Kidney (tissue), 14 donors: Measurements from ENCODE around the gene PHLDB3. TPM values are rescaled to one million over a fixed set of nuclear protein-coding genes. Genes with fewer than 3 reads are reported as not detected.
A peak's percentile ranks its signal among the peaks of the same experiment; 100 is the strongest.

ENCODE experiments used
- DNase-seq, 5 donors: peaks; one replicate each; pipeline ENCODE4 v3.0.0-alpha.2; 2013 to 2020
- FAIRE-seq: peaks from 2 replicates; lab custom pipeline; 2012; peaks lifted over from hg19 to GRCh38; lab: Jason Lieb, UNC
- H3K27ac ChIP-seq, 2 donors: one replicate each; pipeline ENCODE4 v1.7.0; 2013; ENCODE audit warnings: low read depth in 2 of 2, low read length in 2 of 2, inconsistent platforms in 1 of 2
- H3K27me3 ChIP-seq: one replicate; pipeline ENCODE4 v1.7.1; 2013; ENCODE audit warnings: low read length, inconsistent platforms; ENCODE audit not compliant: control insufficient read depth, insufficient read depth
- H3K36me3 ChIP-seq, 3 donors: one replicate each; pipeline versions ENCODE4 v1.7.0 to v1.7.1; 2013; ENCODE audit warnings: low read length in 3 of 3, control low read depth in 1 of 3, inconsistent platforms in 1 of 3; ENCODE audit not compliant: insufficient read depth in 3 of 3, control insufficient read depth in 2 of 3
- H3K4me1 ChIP-seq, 3 donors: one replicate each; pipeline versions ENCODE4 v1.7.0 to v1.7.1; 2013; ENCODE audit warnings: low read length in 3 of 3, inconsistent platforms in 1 of 3, low read depth in 1 of 3; ENCODE audit not compliant: control insufficient read depth in 2 of 3, insufficient read depth in 2 of 3
- H3K4me3 ChIP-seq, 3 donors: one replicate each; pipeline versions ENCODE4 v1.7.0 to v1.8.1; 2013; ENCODE audit warnings: low read length in 3 of 3, control low read depth in 1 of 3, inconsistent platforms in 1 of 3
- H3K9ac ChIP-seq, 3 donors: one replicate each; pipeline versions ENCODE4 v1.7.0 to v1.7.1; 2013; ENCODE audit warnings: low read length in 3 of 3, control low read depth in 1 of 3, inconsistent platforms in 1 of 3
- H3K9me3 ChIP-seq, 3 donors: one replicate each; pipeline versions ENCODE4 v1.7.0 to v1.7.1; 2013; ENCODE audit warnings: low read length in 3 of 3, control low read depth in 1 of 3, inconsistent platforms in 1 of 3; ENCODE audit not compliant: control insufficient read depth in 2 of 3, insufficient read depth in 1 of 3
- intact Hi-C: fragments of 100-400 bp; cut with DNase I; formaldehyde crosslinking; loops from one replicate; pipeline ENCODE4 v1.11.1; 2022
- polyA plus RNA-seq: library from polyadenylated mRNA; stranded (reverse); fragments of 350-450 nt; fragmentation: Illumina TruSeq; extraction: RNeasy Lipid Tissue Mini Kit (QIAGEN cat#74804); gene quantifications from one replicate; pipeline ENCODE4 v1.2.3, GENCODE V29; 2014; ENCODE audit warnings: low read depth, low replicate concordance; ENCODE audit not compliant: insufficient read depth
- total RNA-seq: library from RNA; stranded (reverse); fragmentation: NEBNext Ultra II Directional; extraction: Animal tissue kit (Norgen Biotek cat#: 25700); gene quantifications from one replicate; pipeline ENCODE4 v1.2.1, GENCODE V29; 2021
- TF ChIP-seq, protein P1 (sequence below): IDR thresholded peaks from 3 replicates; pipeline ENCODE4 v1.5.1; 2012; ENCODE audit warnings: mild to moderate bottlenecking, moderate library complexity, borderline replicate concordance; ENCODE audit not compliant: insufficient read depth; ENCODE audit errors: extremely low read depth
- donor health status: control.
- donor health status: control.
- donor health status: control.
- donor health status: control.
- donor health status: control.
- donor health status: DM: yes; HTN: yes; CAD: no.
- donor health status: Normal renal cell carcinoma (clear cell type).

Gene PHLDB3
- total and polyA plus RNA-seq, 2 donors from 2014 or later: 8.2 to 10.8 TPM

DNA sequence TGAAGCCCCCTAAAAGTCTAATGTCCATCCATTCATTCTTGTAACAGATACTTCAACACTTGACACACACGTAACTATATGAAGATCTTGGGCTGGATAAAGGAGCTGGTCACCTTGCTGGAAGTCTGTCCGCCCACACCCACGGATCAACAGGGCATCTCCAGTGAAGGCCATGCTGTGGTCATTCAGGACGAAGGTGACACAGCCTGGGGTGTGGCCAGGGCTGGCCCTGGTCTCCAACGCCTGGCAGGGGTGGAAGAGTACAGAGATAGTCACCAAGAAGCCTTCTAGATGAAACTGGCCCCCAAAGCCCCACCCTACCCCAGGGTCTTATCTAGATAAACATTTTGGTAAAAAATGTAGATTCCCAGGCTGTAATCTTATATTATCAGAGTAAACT is 6.8 kb upstream of the PHLDB3 start:
- FAIRE-seq (no peak), DNase-seq (no peak)
- Histone ChIP-seq H3K4me1 (no peaks in the 10 kb centered on the region), H3K27ac (no peak overlapping the region), H3K9me3 (no peaks in the 10 kb centered on the region), H3K36me3 (peaks cover 2 to 15% (median 5%) of the 10 kb centered on the region in 3 donors), H3K27me3 (no peaks in the 10 kb centered on the region), H3K9ac (no peak overlapping the region), H3K4me3 (no peak overlapping the region)
- intact Hi-C loops: no loop called here
- TF ChIP-seq, protein P1, sequence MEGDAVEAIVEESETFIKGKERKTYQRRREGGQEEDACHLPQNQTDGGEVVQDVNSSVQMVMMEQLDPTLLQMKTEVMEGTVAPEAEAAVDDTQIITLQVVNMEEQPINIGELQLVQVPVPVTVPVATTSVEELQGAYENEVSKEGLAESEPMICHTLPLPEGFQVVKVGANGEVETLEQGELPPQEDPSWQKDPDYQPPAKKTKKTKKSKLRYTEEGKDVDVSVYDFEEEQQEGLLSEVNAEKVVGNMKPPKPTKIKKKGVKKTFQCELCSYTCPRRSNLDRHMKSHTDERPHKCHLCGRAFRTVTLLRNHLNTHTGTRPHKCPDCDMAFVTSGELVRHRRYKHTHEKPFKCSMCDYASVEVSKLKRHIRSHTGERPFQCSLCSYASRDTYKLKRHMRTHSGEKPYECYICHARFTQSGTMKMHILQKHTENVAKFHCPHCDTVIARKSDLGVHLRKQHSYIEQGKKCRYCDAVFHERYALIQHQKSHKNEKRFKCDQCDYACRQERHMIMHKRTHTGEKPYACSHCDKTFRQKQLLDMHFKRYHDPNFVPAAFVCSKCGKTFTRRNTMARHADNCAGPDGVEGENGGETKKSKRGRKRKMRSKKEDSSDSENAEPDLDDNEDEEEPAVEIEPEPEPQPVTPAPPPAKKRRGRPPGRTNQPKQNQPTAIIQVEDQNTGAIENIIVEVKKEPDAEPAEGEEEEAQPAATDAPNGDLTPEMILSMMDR: no peak

- H3K4me1 ChIP-seq: no peaks in the 10 kb centered on the region
- H3K27me3 ChIP-seq: no peaks in the 10 kb centered on the region
- TF ChIP-seq, protein P1: no peak
- intact Hi-C loops: no loop called here
- DNase-seq: no peak
- no peak overlapping the region for H3K4me3 ChIP-seq
- peaks cover 2 to 15% (median 5%) of the 10 kb centered on the region in 3 donors for H3K36me3 ChIP-seq
- no peaks in the 10 kb centered on the region for H3K9me3 ChIP-seq
- H3K27ac ChIP-seq: no peak overlapping the region
- no peak overlapping the region for H3K9ac ChIP-seq
- no peak for FAIRE-seq
Observed at GRCh38 chr19:43510713-43511112, 6.2 kb upstream of the PHLDB3 start.

DNA sequence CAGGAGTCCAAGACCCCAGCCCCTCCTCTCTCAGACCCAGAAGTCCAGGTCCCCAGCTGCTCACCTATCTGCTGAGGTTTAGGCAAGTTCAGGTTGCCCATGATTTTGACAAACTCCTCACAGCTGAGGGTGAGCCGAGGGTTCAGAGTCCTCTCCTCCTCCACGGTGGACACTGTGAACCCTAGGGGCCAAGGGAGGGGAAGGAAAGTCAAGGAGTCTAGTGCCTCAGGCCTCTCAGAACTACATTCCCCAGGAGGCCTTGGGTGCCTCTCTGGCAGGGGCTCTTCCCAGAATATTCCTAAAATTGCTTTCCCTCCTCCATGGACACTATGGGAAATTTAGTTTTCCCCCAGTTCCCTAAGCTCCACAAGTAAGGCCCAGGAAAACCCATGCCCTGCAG is 3.3 kb upstream of the PHLDB3 start:
- FAIRE-seq: no peak
- Histone ChIP-seq H3K9ac (no peak overlapping the region), H3K9me3 (no peaks in the 10 kb centered on the region), H3K27me3 (peaks cover 2% of the 10 kb centered on the region), H3K27ac (no peak overlapping the region), H3K36me3 (peaks cover 2 to 13% (median 5%) of the 10 kb centered on the region in 3 donors), H3K4me1 (peaks cover 0 to 9% (median 3%) of the 10 kb centered on the region in 3 donors), H3K4me3 (no peak overlapping the region)
- TF ChIP-seq, protein P1: no peak
- DNase-seq: peak in 1 of 5 donors; percentile 31
- intact Hi-C loops: no loop called here

DNA sequence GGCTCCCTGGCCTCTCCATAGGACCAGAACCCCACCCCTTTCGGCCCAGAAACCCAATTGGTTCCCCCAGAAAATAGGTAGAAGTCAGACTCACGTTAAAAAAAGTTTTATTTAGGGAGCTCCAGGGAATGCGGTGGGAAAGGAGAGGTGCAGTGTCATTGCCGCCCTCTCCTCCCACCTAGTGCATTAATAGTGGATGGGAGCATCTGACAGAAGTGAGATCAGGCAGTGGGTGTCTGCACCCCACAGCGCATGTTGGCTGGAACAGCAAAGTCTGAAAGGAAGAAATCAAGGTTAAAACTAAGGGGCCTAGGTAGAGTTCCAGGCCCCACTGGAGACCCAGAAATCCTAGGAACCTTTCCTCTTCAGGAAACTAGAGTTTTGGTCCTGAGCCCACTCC is 2.1 kb upstream of the PHLDB3 start:
- TF ChIP-seq, protein P1: no peak
- H3K36me3 ChIP-seq: peaks cover 2 to 12% (median 5%) of the 10 kb centered on the region in 3 donors
- no peak overlapping the region for H3K4me3 ChIP-seq

More for the DNA sequence above, 2.1 kb upstream of the PHLDB3 start:
- peaks cover 0 to 13% (median 3%) of the 10 kb centered on the region in 3 donors for H3K4me1 ChIP-seq
- no peak for DNase-seq
- H3K27me3 ChIP-seq: peaks cover 3% of the 10 kb centered on the region
- intact Hi-C loops: no loop called here
- no peak overlapping the region for H3K27ac ChIP-seq
- no peak overlapping the region for H3K9ac ChIP-seq
- H3K9me3 ChIP-seq: no peaks in the 10 kb centered on the region
- no peak for FAIRE-seq
